ENCODE data around the gene POLL. TPM values are rescaled to one million over a fixed set of nuclear protein-coding genes. Genes with fewer than 3 reads are reported as not detected.

Gene POLL
- total and polyA plus RNA-seq, 10 of the 15 experiments (the other 5 are each of a cell fraction or from before 2014, with no cell fraction given) = 1.5 to 25.4 (median 13.8) TPM

GRCh38 chr10:101566333-101567164, 21.5 kb downstream of the POLL start (continued):
- TF ChIP-seq, protein P1, sequence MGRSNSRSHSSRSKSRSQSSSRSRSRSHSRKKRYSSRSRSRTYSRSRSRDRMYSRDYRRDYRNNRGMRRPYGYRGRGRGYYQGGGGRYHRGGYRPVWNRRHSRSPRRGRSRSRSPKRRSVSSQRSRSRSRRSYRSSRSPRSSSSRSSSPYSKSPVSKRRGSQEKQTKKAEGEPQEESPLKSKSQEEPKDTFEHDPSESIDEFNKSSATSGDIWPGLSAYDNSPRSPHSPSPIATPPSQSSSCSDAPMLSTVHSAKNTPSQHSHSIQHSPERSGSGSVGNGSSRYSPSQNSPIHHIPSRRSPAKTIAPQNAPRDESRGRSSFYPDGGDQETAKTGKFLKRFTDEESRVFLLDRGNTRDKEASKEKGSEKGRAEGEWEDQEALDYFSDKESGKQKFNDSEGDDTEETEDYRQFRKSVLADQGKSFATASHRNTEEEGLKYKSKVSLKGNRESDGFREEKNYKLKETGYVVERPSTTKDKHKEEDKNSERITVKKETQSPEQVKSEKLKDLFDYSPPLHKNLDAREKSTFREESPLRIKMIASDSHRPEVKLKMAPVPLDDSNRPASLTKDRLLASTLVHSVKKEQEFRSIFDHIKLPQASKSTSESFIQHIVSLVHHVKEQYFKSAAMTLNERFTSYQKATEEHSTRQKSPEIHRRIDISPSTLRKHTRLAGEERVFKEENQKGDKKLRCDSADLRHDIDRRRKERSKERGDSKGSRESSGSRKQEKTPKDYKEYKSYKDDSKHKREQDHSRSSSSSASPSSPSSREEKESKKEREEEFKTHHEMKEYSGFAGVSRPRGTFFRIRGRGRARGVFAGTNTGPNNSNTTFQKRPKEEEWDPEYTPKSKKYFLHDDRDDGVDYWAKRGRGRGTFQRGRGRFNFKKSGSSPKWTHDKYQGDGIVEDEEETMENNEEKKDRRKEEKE (IDR thresholded peaks at IDR 0.05) = no peak
- TF ChIP-seq HDAC6 (IDR thresholded peaks at IDR 0.05; ENCODE audit: unreplicated experiment) (no peak), E2F4 (IDR thresholded peaks at IDR 0.05; ENCODE audit: low read depth, low read length) (no peak), WRNIP1 (IDR thresholded peaks at IDR 0.05; ENCODE audit: borderline replicate concordance, low read depth, low read length) (no peak), BHLHE40 (IDR thresholded peaks at IDR 0.05; ENCODE audit: borderline replicate concordance in 1 of 2, low read depth in 2 of 2, low read length in 1 of 2) (peak in 1 of 2 experiments; percentile 31; a peak in 1 of 4 replicates), SPI1 (IDR thresholded peaks at IDR 0.05; ENCODE audit: borderline replicate concordance, insufficient read depth, low read depth, low read length) (no peak), RBBP5 (conservative IDR thresholded peaks at IDR 0.05) (no peak), SIX5 (IDR thresholded peaks at IDR 0.05; ENCODE audit: low read depth, low read length, severe bottlenecking) (no peak), EP300 (IDR thresholded peaks at IDR 0.05; ENCODE audit: borderline replicate concordance in 1 of 2, control insufficient read depth in 1 of 2, low read depth in 2 of 2, low read length in 2 of 2) (no peak), DPF2 (IDR thresholded peaks at IDR 0.05) (no peak), CUX1 (IDR thresholded peaks at IDR 0.05; ENCODE audit: insufficient replicate concordance, low read depth, low read length) (no peak), NR2C1 (IDR thresholded peaks at IDR 0.05) (no peak)
- TF ChIP-seq, protein P2, sequence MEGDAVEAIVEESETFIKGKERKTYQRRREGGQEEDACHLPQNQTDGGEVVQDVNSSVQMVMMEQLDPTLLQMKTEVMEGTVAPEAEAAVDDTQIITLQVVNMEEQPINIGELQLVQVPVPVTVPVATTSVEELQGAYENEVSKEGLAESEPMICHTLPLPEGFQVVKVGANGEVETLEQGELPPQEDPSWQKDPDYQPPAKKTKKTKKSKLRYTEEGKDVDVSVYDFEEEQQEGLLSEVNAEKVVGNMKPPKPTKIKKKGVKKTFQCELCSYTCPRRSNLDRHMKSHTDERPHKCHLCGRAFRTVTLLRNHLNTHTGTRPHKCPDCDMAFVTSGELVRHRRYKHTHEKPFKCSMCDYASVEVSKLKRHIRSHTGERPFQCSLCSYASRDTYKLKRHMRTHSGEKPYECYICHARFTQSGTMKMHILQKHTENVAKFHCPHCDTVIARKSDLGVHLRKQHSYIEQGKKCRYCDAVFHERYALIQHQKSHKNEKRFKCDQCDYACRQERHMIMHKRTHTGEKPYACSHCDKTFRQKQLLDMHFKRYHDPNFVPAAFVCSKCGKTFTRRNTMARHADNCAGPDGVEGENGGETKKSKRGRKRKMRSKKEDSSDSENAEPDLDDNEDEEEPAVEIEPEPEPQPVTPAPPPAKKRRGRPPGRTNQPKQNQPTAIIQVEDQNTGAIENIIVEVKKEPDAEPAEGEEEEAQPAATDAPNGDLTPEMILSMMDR (IDR thresholded peaks at IDR 0.05 in 2 of 3, conservative IDR thresholded peaks at IDR 0.05 in 1 of 3; ENCODE audit: control insufficient read depth in 2 of 3, extremely low read depth in 1 of 3, insufficient read depth in 1 of 3, low read depth in 3 of 3, low read length in 3 of 3) = 0 out of 6 replicates have a peak, but pooled peaks of 1 of the 3 experiments have one; percentile 10

All from GM12878 (cell line).